H9 (cell line): ENCODE data around the gene SCIN. TPM values are rescaled to one million over a fixed set of nuclear protein-coding genes. Genes with fewer than 3 reads are reported as not detected.

Experiments
- DNase-seq: peaks from one replicate; pipeline ENCODE4 v3.0.0-alpha.2; 2017
- H2AFZ ChIP-seq: one replicate; pipeline ENCODE4 v1.6.1; 2013; ENCODE audit warnings: mild to moderate bottlenecking, low read length, control low read depth, moderate library complexity
- H2AK5ac ChIP-seq: 2 replicates; pipeline ENCODE4 v1.6.1; 2013; ENCODE audit warnings: low read length, control low read depth, mixed read lengths; ENCODE audit not compliant: insufficient read length
- H2BK120ac ChIP-seq: one replicate; pipeline ENCODE4 v1.6.1; 2013; ENCODE audit warnings: low read depth, mild to moderate bottlenecking, low read length, control low read depth, inconsistent platforms; ENCODE audit not compliant: poor library complexity, severe bottlenecking
- H2BK12ac ChIP-seq: 2 replicates; pipeline ENCODE4 v1.6.1; 2013; ENCODE audit warnings: low read length, control low read depth, mixed read lengths, low read depth; ENCODE audit not compliant: insufficient read length
- H2BK15ac ChIP-seq: 2 replicates; pipeline ENCODE4 v1.6.1; 2013; ENCODE audit warnings: low read depth, low read length, control low read depth
- H2BK20ac ChIP-seq: one replicate; pipeline ENCODE4 v1.6.1; 2013; ENCODE audit warnings: low read depth, mild to moderate bottlenecking, low read length, control low read depth, inconsistent platforms; ENCODE audit not compliant: poor library complexity, severe bottlenecking
- H2BK5ac ChIP-seq: 2 replicates; pipeline ENCODE4 v1.6.1; 2013; ENCODE audit warnings: low read length, control low read depth, mixed read lengths; ENCODE audit not compliant: insufficient read length
- H3K14ac ChIP-seq: 2 replicates; pipeline ENCODE4 v1.6.1; 2013; ENCODE audit warnings: low read length, control low read depth; ENCODE audit not compliant: insufficient read depth
- H3K18ac ChIP-seq: 2 replicates; pipeline ENCODE4 v1.6.1; 2013; ENCODE audit warnings: low read depth, mild to moderate bottlenecking, mixed read lengths, low read length, control low read depth; ENCODE audit not compliant: insufficient read length
- H3K23ac ChIP-seq: 2 replicates; pipeline ENCODE4 v1.6.1; 2013; ENCODE audit warnings: low read length, control low read depth, mixed read lengths, low read depth; ENCODE audit not compliant: insufficient read length
- H3K23me2 ChIP-seq: 2 replicates; pipeline ENCODE4 v1.6.1; 2013; ENCODE audit warnings: low read depth, mild to moderate bottlenecking, mixed read lengths, low read length, control low read depth; ENCODE audit not compliant: insufficient read length, poor library complexity, severe bottlenecking
- H3K27ac ChIP-seq: 2 replicates; pipeline ENCODE4 v1.5.1; 2013; ENCODE audit warnings: low read length, control low read depth, mixed read lengths, low read depth; ENCODE audit not compliant: insufficient read length
- H3K27me3 ChIP-seq: 2 replicates; pipeline ENCODE4 v1.6.1; 2013; ENCODE audit warnings: low read length, control low read depth, inconsistent platforms; ENCODE audit not compliant: insufficient read depth
- H3K4ac ChIP-seq: 2 replicates; pipeline ENCODE4 v1.6.1; 2013; ENCODE audit warnings: low read depth, mild to moderate bottlenecking, control low read depth, inconsistent platforms, low read length, moderate library complexity
- H3K4me1 ChIP-seq: 2 replicates; pipeline ENCODE4 v1.6.1; 2013; ENCODE audit warnings: low read length, control low read depth, inconsistent platforms; ENCODE audit not compliant: insufficient read depth
- H3K4me2 ChIP-seq: 2 replicates; pipeline ENCODE4 v1.6.1; 2013; ENCODE audit warnings: low read length, control low read depth, mixed read lengths; ENCODE audit not compliant: insufficient read length, insufficient read depth
- H3K56ac ChIP-seq: 2 replicates; pipeline ENCODE4 v1.6.1; 2013; ENCODE audit warnings: low read depth, mild to moderate bottlenecking, mixed read lengths, low read length, control low read depth; ENCODE audit not compliant: insufficient read length
- H3K79me1 ChIP-seq: 2 replicates; pipeline ENCODE4 v1.6.1; 2013; ENCODE audit warnings: low read depth, mild to moderate bottlenecking, moderate library complexity, low read length, control low read depth, inconsistent platforms; ENCODE audit not compliant: insufficient read depth, poor library complexity, severe bottlenecking
- H3K79me2 ChIP-seq: 2 replicates; pipeline ENCODE4 v1.6.1; 2013; ENCODE audit warnings: low read length, control low read depth, inconsistent platforms; ENCODE audit not compliant: insufficient read depth
- H3K9ac ChIP-seq: 2 replicates; pipeline ENCODE4 v1.6.1; 2013; ENCODE audit warnings: low read length, control low read depth, mixed read lengths; ENCODE audit not compliant: insufficient read length; ENCODE audit errors: extremely low read depth
- H3K9me3 ChIP-seq: one replicate; pipeline ENCODE4 v1.6.1; 2013; ENCODE audit warnings: low read depth, low read length, inconsistent platforms; ENCODE audit not compliant: control insufficient read depth
- H3T11ph ChIP-seq: one replicate; pipeline ENCODE4 v1.6.1; 2013; ENCODE audit warnings: mild to moderate bottlenecking, low read length, control low read depth, inconsistent platforms
- H4K20me1 ChIP-seq: one replicate; pipeline ENCODE4 v1.6.1; 2013; ENCODE audit not compliant: control insufficient read depth, insufficient read length, insufficient read depth
- H4K5ac ChIP-seq: 2 replicates; pipeline ENCODE4 v1.6.1; 2013; ENCODE audit warnings: low read depth, mild to moderate bottlenecking, mixed read lengths, low read length, control low read depth; ENCODE audit not compliant: insufficient read length
- H4K8ac ChIP-seq: replicated peaks from 2 replicates; pipeline ENCODE4 v1.6.1; 2013; ENCODE audit warnings: low read length, control low read depth, mixed read lengths, low read depth; ENCODE audit not compliant: insufficient read length
- H4K91ac ChIP-seq: 2 replicates; pipeline ENCODE4 v1.6.1; 2013; ENCODE audit warnings: low read depth, mild to moderate bottlenecking, moderate library complexity, mixed read lengths, low read length, control low read depth; ENCODE audit not compliant: insufficient read length
- H3K27ac Mint-ChIP-seq, 3 experiments: 2 replicates in 2 of 3; 3 replicates in 1 of 3; pipeline ENCODE4 v1.8.0; 2020 to 2021; ENCODE audit warnings: mixed read lengths in 3 of 3, mild to moderate bottlenecking in 1 of 3, moderate library complexity in 1 of 3
- H3K27me3 Mint-ChIP-seq: 2 replicates; pipeline ENCODE4 v1.8.0; 2021; ENCODE audit warnings: low read depth, mild to moderate bottlenecking, moderate library complexity, mixed read lengths
- H3K36me3 Mint-ChIP-seq, 3 experiments: 2 replicates in 2 of 3; 3 replicates in 1 of 3; pipeline ENCODE4 v1.8.0; 2020 to 2021; ENCODE audit warnings: low read depth in 3 of 3, mixed read lengths in 3 of 3; ENCODE audit not compliant: insufficient read depth in 1 of 3
- H3K4me1 Mint-ChIP-seq, 2 experiments: 2 replicates each; pipeline ENCODE4 v1.8.0; 2020; ENCODE audit warnings: mixed read lengths in 2 of 2
- H3K4me3 Mint-ChIP-seq, 2 experiments: 2 replicates in 1 of 2; 3 replicates in 1 of 2; pipeline ENCODE4 v1.8.0; 2020 to 2021; ENCODE audit warnings: mild to moderate bottlenecking in 2 of 2, mixed read lengths in 2 of 2, moderate library complexity in 1 of 2
- H3K9me3 Mint-ChIP-seq, 2 experiments: 2 replicates in 1 of 2; 3 replicates in 1 of 2; pipeline ENCODE4 v1.8.0; 2020; ENCODE audit warnings: mild to moderate bottlenecking in 2 of 2, mixed read lengths in 2 of 2, moderate library complexity in 1 of 2
- WGBS: extraction: QIAGEN DNeasy Blood & Tissue Kit; methylation state at CpG from one replicate; pipeline ENCODE4 v1.1.7; 2013; ENCODE audit warnings: missing lambda C conversion rate, low lambda C conversion rate, mixed read lengths; ENCODE audit not compliant: insufficient read length; ENCODE audit errors: extremely low coverage; 5-methylcytosine and 5-hydroxymethylcytosine counted together
- total RNA-seq: library from RNA; stranded (reverse); gene quantifications from 2 replicates; pipeline ENCODE4 v1.2.1, GENCODE V29; 2021
- TF ChIP-seq, protein P1 (sequence below): fragments of 200-600 bp; sonication (generic); conservative IDR thresholded peaks from 3 replicates; pipeline ENCODE4 v1.8.0; 2021; ENCODE audit warnings: antibody characterized with exemption, mild to moderate bottlenecking

SCIN gene
- total RNA-seq, 1 experiment from 2014 or later = 0.44 TPM

DNA sequence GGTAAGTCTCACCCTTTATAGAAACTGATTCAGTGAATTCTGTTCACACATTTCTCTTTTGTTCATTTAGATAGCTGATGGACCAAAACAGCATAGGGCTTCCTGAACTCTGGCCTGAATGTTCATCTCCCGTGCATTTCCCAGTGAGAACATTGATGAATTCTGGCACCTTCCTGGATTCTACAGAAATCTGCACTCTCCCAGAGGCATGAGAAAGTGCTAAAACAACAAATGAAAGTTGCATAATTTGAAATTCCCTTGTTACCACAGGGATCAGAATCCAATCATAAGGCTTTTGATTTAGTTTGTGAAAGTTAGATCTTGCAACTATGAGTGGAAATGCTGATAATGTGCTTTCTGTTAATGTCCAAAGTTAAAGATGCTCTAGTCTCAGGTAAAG is 29.7 kb upstream of the SCIN start:
- TF ChIP-seq, protein P1, sequence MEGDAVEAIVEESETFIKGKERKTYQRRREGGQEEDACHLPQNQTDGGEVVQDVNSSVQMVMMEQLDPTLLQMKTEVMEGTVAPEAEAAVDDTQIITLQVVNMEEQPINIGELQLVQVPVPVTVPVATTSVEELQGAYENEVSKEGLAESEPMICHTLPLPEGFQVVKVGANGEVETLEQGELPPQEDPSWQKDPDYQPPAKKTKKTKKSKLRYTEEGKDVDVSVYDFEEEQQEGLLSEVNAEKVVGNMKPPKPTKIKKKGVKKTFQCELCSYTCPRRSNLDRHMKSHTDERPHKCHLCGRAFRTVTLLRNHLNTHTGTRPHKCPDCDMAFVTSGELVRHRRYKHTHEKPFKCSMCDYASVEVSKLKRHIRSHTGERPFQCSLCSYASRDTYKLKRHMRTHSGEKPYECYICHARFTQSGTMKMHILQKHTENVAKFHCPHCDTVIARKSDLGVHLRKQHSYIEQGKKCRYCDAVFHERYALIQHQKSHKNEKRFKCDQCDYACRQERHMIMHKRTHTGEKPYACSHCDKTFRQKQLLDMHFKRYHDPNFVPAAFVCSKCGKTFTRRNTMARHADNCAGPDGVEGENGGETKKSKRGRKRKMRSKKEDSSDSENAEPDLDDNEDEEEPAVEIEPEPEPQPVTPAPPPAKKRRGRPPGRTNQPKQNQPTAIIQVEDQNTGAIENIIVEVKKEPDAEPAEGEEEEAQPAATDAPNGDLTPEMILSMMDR = no peak
- H2BK5ac ChIP-seq = no peak overlapping the region
- H3K79me2 ChIP-seq = no peaks in the 10 kb centered on the region
- no peak overlapping the region for H3K27ac Mint-ChIP-seq
- no peak overlapping the region for H3K18ac ChIP-seq
- H3K14ac ChIP-seq = no peak overlapping the region
- H3K4me1 ChIP-seq = no peaks in the 10 kb centered on the region
- no peak overlapping the region for H2AK5ac ChIP-seq
- no peak overlapping the region for H3T11ph ChIP-seq
- H3K4me2 ChIP-seq = no peak overlapping the region
- H2BK12ac ChIP-seq = no peak overlapping the region
- H4K8ac ChIP-seq = no peak overlapping the region
- H3K23me2 ChIP-seq = no peaks in the 10 kb centered on the region
- no peak overlapping the region for H3K9ac ChIP-seq
- no peak overlapping the region for H2BK20ac ChIP-seq
- H4K5ac ChIP-seq = no peak overlapping the region
- peaks cover 17% of the 10 kb centered on the region in 2 experiments for H3K9me3 Mint-ChIP-seq
- no peak for DNase-seq
- H3K27me3 Mint-ChIP-seq = no peaks in the 10 kb centered on the region; the same call in 1 of the 2 replicates
- H3K79me1 ChIP-seq = no peaks in the 10 kb centered on the region
- H3K23ac ChIP-seq = no peak overlapping the region
- peaks cover 6 to 23% (median 13%) of the 10 kb centered on the region in 3 experiments; a peak in 6 of 7 replicates for H3K36me3 Mint-ChIP-seq
- H2AFZ ChIP-seq = no peak overlapping the region
- H3K4me1 Mint-ChIP-seq = no peaks in the 10 kb centered on the region
- no peak overlapping the region for H3K56ac ChIP-seq
- WGBS = no CpG with 5 or more reads among the region's 1 CpG
- no peak overlapping the region for H3K4me3 Mint-ChIP-seq
- no peaks in the 10 kb centered on the region for H3K9me3 ChIP-seq
- no peak overlapping the region for H3K27ac ChIP-seq
- no peaks in the 10 kb centered on the region for H3K27me3 ChIP-seq
- H4K91ac ChIP-seq = no peak overlapping the region
- H3K4ac ChIP-seq = no peak overlapping the region
- H2BK120ac ChIP-seq = no peak overlapping the region
- no peak overlapping the region for H2BK15ac ChIP-seq
- no peaks in the 10 kb centered on the region for H4K20me1 ChIP-seq
